Measurements from ENCODE around the gene PSMD8. TPM values are rescaled to one million over a fixed set of nuclear protein-coding genes. Genes with fewer than 3 reads are reported as not detected.

PSMD8 gene
- total RNA-seq, 6 experiments from 2014 or later, result 69.2 to 181 (median 75.2) TPM

- WGBS (ENCODE audit: insufficient coverage, low coverage, low lambda C conversion rate, missing lambda C conversion rate), result 0% methylated on average over 1 of the region's 30 CpGs
- DNase-seq, result no peak
- H3K27me3 ChIP-seq, result no peaks in the 10 kb centered on the region
- TF ChIP-seq CTCF (IDR thresholded peaks at IDR 0.05) (no peak), POLR2A (IDR thresholded peaks at IDR 0.05) (no peak)
- no peaks in the 10 kb centered on the region for H3K9me3 ChIP-seq
- ATAC-seq, result peak in 1 of 4 donors; percentile 18
- H3K4me1 ChIP-seq, result no peaks in the 10 kb centered on the region
- no peak overlapping the region for H3K4me3 ChIP-seq
- intact Hi-C loops (cut with DNase I), result loop anchor here in 1 of 2 donors (10.0 kb wide), 1 partner anchor 230 kb away; no protein-coding TSS in a partner anchor
- no peaks in the 10 kb centered on the region for H3K36me3 ChIP-seq
- no peak overlapping the region for H3K27ac ChIP-seq
Measured at GRCh38 chr19:38394488-38394887, 20.1 kb downstream of the PSMD8 start.

- H3K27me3 ChIP-seq, result no peaks in the 10 kb centered on the region
- DNase-seq (no peak), ATAC-seq (no peak)
- intact Hi-C loops (cut with DNase I), result loop anchor here in 1 of 2 donors (10.0 kb wide), 1 partner anchor 229 kb away; no protein-coding TSS in a partner anchor
- no peak overlapping the region for H3K27ac ChIP-seq
- TF ChIP-seq CTCF (IDR thresholded peaks at IDR 0.05) (no peak), POLR2A (IDR thresholded peaks at IDR 0.05) (no peak)
- H3K4me1 ChIP-seq, result no peaks in the 10 kb centered on the region
- no peaks in the 10 kb centered on the region for H3K36me3 ChIP-seq
- no peaks in the 10 kb centered on the region for H3K9me3 ChIP-seq
- no peak overlapping the region for H3K4me3 ChIP-seq
- no CpG with 5 or more reads among the region's 86 CpGs for WGBS (ENCODE audit: insufficient coverage, low coverage, low lambda C conversion rate, missing lambda C conversion rate)
Measured at GRCh38 chr19:38395381-38396114, 21.2 kb downstream of the PSMD8 start.

DNA sequence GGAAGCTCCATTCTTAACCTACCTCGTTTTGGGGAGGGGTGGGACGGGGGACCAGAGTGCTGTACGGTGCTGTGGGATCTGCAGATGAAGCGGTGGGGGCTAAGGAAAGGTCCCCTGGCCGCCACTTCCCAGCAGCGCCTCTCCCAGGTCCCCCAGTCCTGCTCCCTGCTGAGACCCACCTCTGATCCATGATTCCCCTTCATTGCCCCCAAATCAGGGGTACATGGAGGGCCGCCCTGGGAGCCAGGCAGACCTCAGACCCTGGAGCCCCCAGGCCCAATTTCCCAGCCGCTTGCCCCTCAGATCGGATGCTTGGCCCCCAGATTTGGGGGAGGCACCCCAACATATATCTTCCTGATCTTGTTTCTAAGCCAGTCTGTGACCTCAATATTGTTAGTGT lies 24.7 kb downstream of the PSMD8 start:
- intact Hi-C loops (cut with DNase I), result loop anchor here in 1 of 2 donors (10.0 kb wide), 1 partner anchor 226 kb away; no protein-coding TSS in a partner anchor
- Histone ChIP-seq H3K9me3 (no peaks in the 10 kb centered on the region), H3K4me3 (no peak overlapping the region), H3K27me3 (no peaks in the 10 kb centered on the region), H3K27ac (no peak overlapping the region), H3K4me1 (no peaks in the 10 kb centered on the region), H3K36me3 (no peaks in the 10 kb centered on the region)
- DNase-seq, result no peak
- WGBS (ENCODE audit: insufficient coverage, low coverage, low lambda C conversion rate, missing lambda C conversion rate), result 20% methylated on average over 1 of the region's 9 CpGs
- TF ChIP-seq CTCF (IDR thresholded peaks at IDR 0.05), result no peak
- ATAC-seq, result no peak

DNA sequence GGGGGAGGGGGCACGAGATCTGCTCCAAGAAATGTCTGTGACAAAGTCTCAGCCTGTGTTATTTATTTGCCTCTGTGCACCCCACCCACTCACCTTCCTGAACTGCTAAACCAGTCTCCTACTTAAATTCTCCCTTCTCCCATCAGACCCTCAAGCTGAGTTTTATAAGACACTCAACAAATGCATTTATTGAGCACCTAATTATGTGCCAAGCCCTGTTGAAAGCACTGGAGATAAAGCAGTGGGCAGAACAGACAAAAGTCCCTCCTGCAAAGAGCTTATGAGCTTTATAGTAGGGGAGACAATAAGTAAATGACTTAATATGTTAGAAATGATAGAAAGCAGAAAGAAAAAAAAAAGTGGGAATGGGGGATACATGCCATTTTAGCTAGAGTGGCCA lies 25.2 kb downstream of the PSMD8 start:
- no peak overlapping the region for H3K4me3 ChIP-seq
- no peaks in the 10 kb centered on the region for H3K9me3 ChIP-seq
- intact Hi-C loops (cut with DNase I), result loop anchor here in 1 of 2 donors (10.0 kb wide), 1 partner anchor 225 kb away; no protein-coding TSS in a partner anchor
- no peak overlapping the region for H3K27ac ChIP-seq
- no peak for TF ChIP-seq POLR2A (IDR thresholded peaks at IDR 0.05)
- H3K4me1 ChIP-seq, result no peaks in the 10 kb centered on the region
- 33% methylated on average over 1 of the region's 1 CpG for WGBS (ENCODE audit: insufficient coverage, low coverage, low lambda C conversion rate, missing lambda C conversion rate)
- H3K27me3 ChIP-seq, result no peaks in the 10 kb centered on the region
- ATAC-seq, result no peak
- no peak for DNase-seq
- no peaks in the 10 kb centered on the region for H3K36me3 ChIP-seq

GRCh38 chr19:38400361-38400760 lies 26.0 kb downstream of the PSMD8 start:
- Histone ChIP-seq H3K4me1 (no peaks in the 10 kb centered on the region), H3K4me3 (no peak overlapping the region), H3K27ac (no peak overlapping the region), H3K27me3 (no peaks in the 10 kb centered on the region), H3K9me3 (no peaks in the 10 kb centered on the region), H3K36me3 (no peaks in the 10 kb centered on the region)
- TF ChIP-seq POLR2A (IDR thresholded peaks at IDR 0.05), result no peak
- TF ChIP-seq CTCF (IDR thresholded peaks at IDR 0.05), result no peak
- intact Hi-C loops (cut with DNase I), result no loop called here
- DNase-seq (no peak), ATAC-seq (no peak)
- WGBS (ENCODE audit: insufficient coverage, low coverage, low lambda C conversion rate, missing lambda C conversion rate), result 68% methylated on average over 5 of the region's 5 CpGs
